IMR-90 (cell line): ENCODE measurements around the gene SPCS2.

Experiments used
- MXI1 ChIP-seq: IDR thresholded peaks from 2 replicates; pipeline ENCODE4 v1.6.1; 2012; ENCODE audit warnings: low read depth, mild to moderate bottlenecking, low read length, moderate library complexity, borderline replicate concordance
- RFX5 ChIP-seq: IDR thresholded peaks from 2 replicates; pipeline ENCODE4 v1.8.0; 2012; ENCODE audit warnings: low read depth, mild to moderate bottlenecking, low read length, moderate library complexity
- SMC3 ChIP-seq: fragments of 150-350 bp; IDR thresholded peaks from 2 replicates; pipeline ENCODE4 v1.6.1; 2016; ENCODE audit warnings: low read depth, mild to moderate bottlenecking, antibody characterized with exemption, low read length, moderate library complexity
- TF ChIP-seq, protein P1 (sequence below): conservative IDR thresholded peaks from 2 replicates; pipeline ENCODE4 v1.5.1; 2012; ENCODE audit warnings: mild to moderate bottlenecking, low read depth, low read length, improper control_type of control experiment

DNA sequence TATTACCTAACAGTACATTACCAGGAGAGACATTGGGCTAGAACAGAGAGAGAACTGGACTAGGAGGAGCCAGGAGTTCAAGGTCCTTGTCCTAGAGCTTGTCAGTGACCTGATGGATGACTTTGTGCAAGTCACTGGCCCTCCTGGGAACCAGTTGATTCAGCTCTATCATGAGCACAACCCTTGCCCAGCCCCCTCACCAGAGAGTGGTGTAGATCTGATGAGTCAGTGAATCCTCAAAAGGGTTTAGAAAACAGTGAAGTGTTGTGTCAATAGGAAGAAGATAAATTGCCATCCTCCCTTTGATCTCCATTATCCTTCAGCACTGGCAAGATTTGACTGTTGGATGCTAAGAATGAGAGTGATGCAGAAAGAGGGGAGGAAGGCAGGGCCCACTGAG lies 64.0 kb downstream of the SPCS2 start:
- TF ChIP-seq, protein P1, sequence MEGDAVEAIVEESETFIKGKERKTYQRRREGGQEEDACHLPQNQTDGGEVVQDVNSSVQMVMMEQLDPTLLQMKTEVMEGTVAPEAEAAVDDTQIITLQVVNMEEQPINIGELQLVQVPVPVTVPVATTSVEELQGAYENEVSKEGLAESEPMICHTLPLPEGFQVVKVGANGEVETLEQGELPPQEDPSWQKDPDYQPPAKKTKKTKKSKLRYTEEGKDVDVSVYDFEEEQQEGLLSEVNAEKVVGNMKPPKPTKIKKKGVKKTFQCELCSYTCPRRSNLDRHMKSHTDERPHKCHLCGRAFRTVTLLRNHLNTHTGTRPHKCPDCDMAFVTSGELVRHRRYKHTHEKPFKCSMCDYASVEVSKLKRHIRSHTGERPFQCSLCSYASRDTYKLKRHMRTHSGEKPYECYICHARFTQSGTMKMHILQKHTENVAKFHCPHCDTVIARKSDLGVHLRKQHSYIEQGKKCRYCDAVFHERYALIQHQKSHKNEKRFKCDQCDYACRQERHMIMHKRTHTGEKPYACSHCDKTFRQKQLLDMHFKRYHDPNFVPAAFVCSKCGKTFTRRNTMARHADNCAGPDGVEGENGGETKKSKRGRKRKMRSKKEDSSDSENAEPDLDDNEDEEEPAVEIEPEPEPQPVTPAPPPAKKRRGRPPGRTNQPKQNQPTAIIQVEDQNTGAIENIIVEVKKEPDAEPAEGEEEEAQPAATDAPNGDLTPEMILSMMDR: no peak
- TF ChIP-seq MXI1 (no peak), SMC3 (no peak), RFX5 (no peak)
